ENCODE results near the gene CREB3L2.
A peak's percentile ranks its signal among the peaks of the same experiment; 100 is the strongest.
"Not testable (repeated sequence)": the region's sequence is repeated elsewhere in the genome, so short reads cannot be mapped to it uniquely, and the experiment has no call there.

The CREB3L2 gene

GRCh38 chr7:138014201-138014600 is 12.3 kb upstream of the CREB3L2 start:
- DNase-seq (ENCODE audit: low read depth in 2 of 2) = not testable (repeated sequence)

- DNase-seq (ENCODE audit: low read depth in 2 of 2) = no peak
These were observed 7.4 kb upstream of the CREB3L2 start for GRCh38 chr7:138009350-138009653.

GRCh38 chr7:138008588-138009349 is 6.9 kb upstream of the CREB3L2 start:
- no peak for DNase-seq (ENCODE audit: low read depth in 2 of 2)

- DNase-seq (ENCODE audit: low read depth in 2 of 2) = no peak
These were observed 6.2 kb upstream of the CREB3L2 start for GRCh38 chr7:138008019-138008587.

GRCh38 chr7:138006106-138006505 is 4.2 kb upstream of the CREB3L2 start:
- DNase-seq (ENCODE audit: low read depth in 2 of 2) = no peak

GRCh38 chr7:138004936-138005335 is 3.0 kb upstream of the CREB3L2 start:
- no peak for DNase-seq (ENCODE audit: low read depth in 2 of 2)

- DNase-seq (ENCODE audit: low read depth in 2 of 2) = no peak
These were observed 2.2 kb upstream of the CREB3L2 start for GRCh38 chr7:138004046-138004445.

- no peak for DNase-seq (ENCODE audit: low read depth in 2 of 2)
These were observed 923 bp upstream of the CREB3L2 start for GRCh38 chr7:138002828-138003189.

GRCh38 chr7:138002096-138002827 is 376 bp upstream of the CREB3L2 start:
- DNase-seq (ENCODE audit: low read depth in 2 of 2) = peak; percentile 96 to 97

GRCh38 chr7:138000081-138000701 is 1.7 kb downstream of the CREB3L2 start:
- DNase-seq (ENCODE audit: low read depth in 2 of 2) = no peak

GRCh38 chr7:137999496-138000080 is 2.3 kb downstream of the CREB3L2 start:
- no peak for DNase-seq (ENCODE audit: low read depth in 2 of 2)

GRCh38 chr7:137998250-137998649 is 3.6 kb downstream of the CREB3L2 start:
- DNase-seq (ENCODE audit: low read depth in 2 of 2) = no peak

- DNase-seq (ENCODE audit: low read depth in 2 of 2) = no peak
These were observed 5.0 kb downstream of the CREB3L2 start for GRCh38 chr7:137996871-137997270.

GRCh38 chr7:137996386-137996851 is 5.5 kb downstream of the CREB3L2 start:
- DNase-seq (ENCODE audit: low read depth in 2 of 2) = no peak

GRCh38 chr7:137994216-137994615 is 7.7 kb downstream of the CREB3L2 start:
- DNase-seq (ENCODE audit: low read depth in 2 of 2) = no peak

GRCh38 chr7:137993395-137993743 is 8.5 kb downstream of the CREB3L2 start:
- DNase-seq (ENCODE audit: low read depth in 2 of 2) = no peak

GRCh38 chr7:137992550-137993394 is 9.1 kb downstream of the CREB3L2 start:
- no peak for DNase-seq (ENCODE audit: low read depth in 2 of 2)

- no peak for DNase-seq (ENCODE audit: low read depth in 2 of 2)
These were observed 9.8 kb downstream of the CREB3L2 start for GRCh38 chr7:137992104-137992549.

GRCh38 chr7:137990251-137990941 is 11.5 kb downstream of the CREB3L2 start:
- no peak for DNase-seq (ENCODE audit: low read depth in 2 of 2)

- no peak for DNase-seq (ENCODE audit: low read depth in 2 of 2)
These were observed 12.3 kb downstream of the CREB3L2 start for GRCh38 chr7:137989590-137989989.

- no peak for DNase-seq (ENCODE audit: low read depth in 2 of 2)
These were observed 12.8 kb downstream of the CREB3L2 start for GRCh38 chr7:137989094-137989493.
